HEK293 (cell line): ENCODE measurements around the gene CDC25C.
A peak's percentile ranks its signal among the peaks of the same experiment; 100 is the strongest.

Experiments used
- CTCF ChIA-PET: fragments of 350-600 bp; formaldehyde crosslinking; extraction: SDS; loops from one replicate; lab custom pipeline; 2021; ENCODE audit warnings: antibody characterized with exemption; lab: Yijun Ruan, JAX
- POLR2A ChIA-PET: fragments of 300-600 bp; formaldehyde crosslinking; extraction: SDS; loops from one replicate; lab custom pipeline; 2020; ENCODE audit warnings: antibody characterized with exemption, inconsistent platforms; lab: Yijun Ruan, JAX
- H3K27ac ChIP-seq: fragments of 200-500 bp; sonication (Bioruptor generic); 2 replicates; pipeline ENCODE4 v1.5.1; 2014; ENCODE audit warnings: low read depth, low read length, control low read depth, inconsistent platforms; ENCODE audit errors: extremely low read depth
- H3K36me3 ChIP-seq, 2 experiments: fragments of 200-500 bp in 1 of 2; sonication (Bioruptor generic) in 1 of 2; 1 replicate in 1 of 2; 2 replicates in 1 of 2; pipeline ENCODE4 v1.5.1; 2014 to 2017; ENCODE audit warnings: inconsistent platforms in 2 of 2, low read length in 2 of 2; ENCODE audit not compliant: control insufficient read depth in 2 of 2, insufficient read depth in 1 of 2
- H3K4me1 ChIP-seq: fragments of 200-500 bp; sonication (Bioruptor generic); 2 replicates; pipeline ENCODE4 v1.5.1; 2014; ENCODE audit warnings: mild to moderate bottlenecking, low read length, inconsistent platforms; ENCODE audit not compliant: control insufficient read depth, insufficient read depth
- H3K4me3 ChIP-seq: 2 replicates; pipeline ENCODE4 v1.5.1; 2011; ENCODE audit warnings: low read depth, mild to moderate bottlenecking, control low read depth, low read length, moderate library complexity
- H3K9me3 ChIP-seq: fragments of 200-500 bp; sonication (Bioruptor generic); 2 replicates; pipeline ENCODE4 v1.5.1; 2014; ENCODE audit warnings: low read depth, low read length, inconsistent platforms; ENCODE audit not compliant: control insufficient read depth, insufficient read depth
- FEZF1 ChIP-seq: fragments of 450-650 bp; formaldehyde crosslinking; IDR thresholded peaks from 2 replicates; pipeline ENCODE4 v1.5.1; 2016; ENCODE audit warnings: missing biosample characterization, missing genetic modification characterization
- GLI2 ChIP-seq: fragments of 450-650 bp; formaldehyde crosslinking; IDR thresholded peaks from 2 replicates; pipeline ENCODE4; 2017; ENCODE audit warnings: missing biosample characterization, missing genetic modification characterization, low read depth, borderline replicate concordance
- IKZF3 ChIP-seq: fragments of 450-650 bp; IDR thresholded peaks from 2 replicates; pipeline ENCODE4 v1.5.0; 2018; ENCODE audit warnings: missing biosample characterization, mild to moderate bottlenecking, missing genetic modification characterization, moderate library complexity
- PRDM4 ChIP-seq: fragments of 450-650 bp; formaldehyde crosslinking; IDR thresholded peaks from 2 replicates; pipeline ENCODE4 v1.5.1; 2017; ENCODE audit warnings: missing biosample characterization, missing genetic modification characterization
- RBAK ChIP-seq: fragments of 450-650 bp; formaldehyde crosslinking; IDR thresholded peaks from 2 replicates; pipeline ENCODE4 v1.5.1; 2016; ENCODE audit warnings: missing biosample characterization, missing genetic modification characterization
- REST ChIP-seq: fragments of 450-650 bp; formaldehyde crosslinking; IDR thresholded peaks from 2 replicates; pipeline ENCODE4 v1.5.1; 2016; ENCODE audit warnings: missing biosample characterization, missing genetic modification characterization
- TSHZ1 ChIP-seq: fragments of 450-650 bp; formaldehyde crosslinking; IDR thresholded peaks from 2 replicates; pipeline ENCODE4 v1.5.1; 2016; ENCODE audit warnings: missing biosample characterization, missing genetic modification characterization, borderline replicate concordance
- ZBTB7A ChIP-seq: fragments of 450-650 bp; formaldehyde crosslinking; IDR thresholded peaks from 2 replicates; pipeline ENCODE4 v1.5.1; 2016; ENCODE audit warnings: low read depth, missing biosample characterization, missing genetic modification characterization
- ZFP41 ChIP-seq: fragments of 450-650 bp; formaldehyde crosslinking; IDR thresholded peaks from 2 replicates; pipeline ENCODE4 v1.5.1; 2016; ENCODE audit warnings: missing biosample characterization, missing genetic modification characterization, borderline replicate concordance
- ZNF341 ChIP-seq: fragments of 450-650 bp; formaldehyde crosslinking; IDR thresholded peaks from 2 replicates; pipeline ENCODE4; 2016; ENCODE audit warnings: low read depth, missing biosample characterization, missing genetic modification characterization
- ZNF350 ChIP-seq: fragments of 450-650 bp; formaldehyde crosslinking; IDR thresholded peaks from 2 replicates; pipeline ENCODE4 v1.5.0; 2017; ENCODE audit warnings: missing biosample characterization, mild to moderate bottlenecking, missing genetic modification characterization
- ZNF398 ChIP-seq: fragments of 450-650 bp; formaldehyde crosslinking; IDR thresholded peaks from 2 replicates; pipeline ENCODE4 v1.5.1; 2017; ENCODE audit warnings: missing biosample characterization, missing genetic modification characterization
- ZNF544 ChIP-seq: fragments of 450-650 bp; formaldehyde crosslinking; IDR thresholded peaks from 2 replicates; pipeline ENCODE4 v1.5.0; 2017; ENCODE audit warnings: missing biosample characterization, missing genetic modification characterization
- ZNF596 ChIP-seq: fragments of 450-650 bp; IDR thresholded peaks from 2 replicates; pipeline ENCODE4 v1.5.0; 2018; ENCODE audit warnings: missing biosample characterization, mild to moderate bottlenecking, missing genetic modification characterization, moderate library complexity
- ZNF626 ChIP-seq: fragments of 450-650 bp; sonication (Bioruptor Pico); formaldehyde crosslinking; IDR thresholded peaks from 2 replicates; pipeline ENCODE4 v1.5.1; 2018; ENCODE audit warnings: missing biosample characterization, missing genetic modification characterization, inconsistent platforms
- ZSCAN16 ChIP-seq: fragments of 450-650 bp; formaldehyde crosslinking; IDR thresholded peaks from 2 replicates; pipeline ENCODE4 v1.5.1; 2016; ENCODE audit warnings: missing biosample characterization, missing genetic modification characterization

The CDC25C gene

GRCh38 chr5:138339464-138339863, 7.9 kb upstream of the CDC25C start:
- peaks cover 26 to 49% of the 10 kb centered on the region in 2 experiments for H3K36me3 ChIP-seq
- H3K9me3 ChIP-seq, result no peaks in the 10 kb centered on the region
- H3K4me3 ChIP-seq, result peak overlapping the region; percentile 83
- H3K27ac ChIP-seq, result 0 out of 2 replicates have a peak overlapping the region, but pooled peaks have one; percentile 98
- H3K4me1 ChIP-seq, result peaks cover 8% of the 10 kb centered on the region
- CTCF ChIA-PET, result interaction anchor here (2.2 to 17.0 kb wide), 2 partner anchors 13 to 117 kb away, joined by 8 to 273 read pairs; partner anchors contain the start of gene KDM3B
- TF ChIP-seq ZNF398 (no peak), ZBTB7A (tag by site-specific recombination) (no peak), ZNF341 (no peak), IKZF3 (tag by site-specific recombination) (no peak)
- POLR2A ChIA-PET, result interaction anchor here (0.6 to 3.7 kb wide), 8 partner anchors 8 to 161 kb away, joined by 3 to 114 read pairs (median 6); partner anchors contain the start of genes CDC23, CDC25C, KDM3B and KIF20A

GRCh38 chr5:138339091-138339456, 7.5 kb upstream of the CDC25C start:
- Histone ChIP-seq H3K4me1 (peaks cover 8% of the 10 kb centered on the region), H3K36me3 (peaks cover 23 to 45% of the 10 kb centered on the region in 2 experiments), H3K9me3 (no peaks in the 10 kb centered on the region), H3K4me3 (peak overlapping the region; percentile 83), H3K27ac (peak overlapping the region; percentile 98; the same call in 1 of the 2 replicates)
- TF ChIP-seq REST (tag by site-specific recombination), result no peak
- CTCF ChIA-PET, result interaction anchor here (2.2 to 17.0 kb wide), 2 partner anchors 13 to 116 kb away, joined by 8 to 273 read pairs; partner anchors contain the start of gene KDM3B
- POLR2A ChIA-PET, result interaction anchor here (0.9 to 3.7 kb wide), 9 partner anchors 7 to 204 kb away, joined by 3 to 114 read pairs (median 6); partner anchors contain the start of genes CDC23, CDC25C, ETF1 and KDM3B

- CTCF ChIA-PET, result interaction anchor here (2.2 to 17.0 kb wide), 2 partner anchors 14 to 116 kb away, joined by 8 to 273 read pairs; partner anchors contain the start of gene KDM3B
- Histone ChIP-seq H3K4me1 (peaks cover 8% of the 10 kb centered on the region), H3K36me3 (peaks cover 19 to 40% of the 10 kb centered on the region in 2 experiments), H3K9me3 (no peaks in the 10 kb centered on the region), H3K27ac (peak overlapping the region; percentile 98; the same call in 1 of the 2 replicates), H3K4me3 (peak overlapping the region; percentile 83)
- POLR2A ChIA-PET, result interaction anchor here (0.6 to 3.7 kb wide), 17 partner anchors 9 to 296 kb away, joined by 3 to 114 read pairs (median 5); partner anchors contain the start of genes BRD8, CDC23, EGR1 and ETF1
- TF ChIP-seq ZFP41 (no peak), ZNF626 (no peak), PRDM4 (tag by site-specific recombination) (no peak), TSHZ1 (tag by site-specific recombination) (peak; percentile 67; the same call in 1 of the 2 replicates), ZNF544 (no peak), ZNF350 (tag by site-specific recombination) (no peak), ZNF596 (tag by site-specific recombination) (0 out of 2 replicates have a peak, but pooled peaks have one; percentile 2), RBAK (tag by site-specific recombination) (no peak), GLI2 (tag by site-specific recombination) (no peak), ZSCAN16 (no peak), FEZF1 (tag by site-specific recombination) (no peak)
Observed at GRCh38 chr5:138338411-138339090, 6.9 kb upstream of the CDC25C start.
